Naive thymus-derived CD4-positive, alpha-beta T cell (primary cell): ENCODE measurements around the gene TMEM132C. TPM values are rescaled to one million over a fixed set of nuclear protein-coding genes. Genes with fewer than 3 reads are reported as not detected.

ENCODE experiments used
- ATAC-seq: fragments of 150-1000 bp; cut with Tn5 transposase; 2 replicates; pipeline ENCODE4 v1.10.0; 2021; ENCODE audit warnings: mild to moderate bottlenecking, moderate library complexity
- CTCF ChIA-PET: fragments of 350-600 bp; sonication (Branson Sonifier 250); formaldehyde crosslinking; loops from one replicate; lab custom pipeline; 2021; ENCODE audit warnings: antibody characterized with exemption; lab: Charles Lee
- POLR2A ChIA-PET: fragments of 350-600 bp; sonication (Branson Sonifier 250); formaldehyde crosslinking; loops from one replicate; lab custom pipeline; 2021; ENCODE audit warnings: antibody characterized with exemption, inconsistent platforms; lab: Charles Lee
- DNase-seq, 9 donors: peaks; one replicate each; pipeline versions ENCODE4 v3.0.0 to v3.0.0-alpha.2; 2020 to 2022; ENCODE audit warnings: mixed read lengths in 1 of 9
- H3K27ac ChIP-seq: one replicate; pipeline ENCODE4 v1.7.0; 2013; ENCODE audit warnings: mild to moderate bottlenecking, low read depth, low read length, moderate library complexity
- H3K27me3 ChIP-seq, 2 donors: one replicate each; pipeline ENCODE4 v1.7.0; 2013; ENCODE audit warnings: low read length in 2 of 2, mild to moderate bottlenecking in 2 of 2, moderate library complexity in 2 of 2; ENCODE audit not compliant: control insufficient read depth in 2 of 2, insufficient read depth in 2 of 2
- H3K36me3 ChIP-seq, 3 experiments: 1 replicate in 2 of 3; 2 replicates in 1 of 3; pipeline ENCODE4 v1.7.0; 2013; ENCODE audit warnings: low read length in 3 of 3, mild to moderate bottlenecking in 3 of 3, moderate library complexity in 1 of 3; ENCODE audit not compliant: insufficient read depth in 3 of 3, control insufficient read depth in 2 of 3
- H3K4me1 ChIP-seq, 2 donors: one replicate each; pipeline ENCODE4 v1.7.0; 2013; ENCODE audit warnings: low read length in 2 of 2, mild to moderate bottlenecking in 2 of 2, moderate library complexity in 1 of 2; ENCODE audit not compliant: control insufficient read depth in 2 of 2, insufficient read depth in 2 of 2
- H3K4me3 ChIP-seq: 2 replicates; pipeline ENCODE4 v1.7.0; 2013; ENCODE audit warnings: mild to moderate bottlenecking, low read length
- H3K9me3 ChIP-seq, 3 experiments: 1 replicate in 2 of 3; 2 replicates in 1 of 3; pipeline ENCODE4 v1.7.0; 2013; ENCODE audit warnings: low read length in 3 of 3; ENCODE audit not compliant: control insufficient read depth in 2 of 3
- H3K27ac Mint-ChIP-seq, 9 donors: one replicate each; pipeline ENCODE4 v1.8.0; 2020 to 2022; ENCODE audit warnings: mixed read lengths in 9 of 9, mild to moderate bottlenecking in 8 of 9, moderate library complexity in 5 of 9, inconsistent platforms in 2 of 9
- H3K27me3 Mint-ChIP-seq, 5 donors: one replicate each; pipeline ENCODE4 v1.8.0; 2021 to 2022; ENCODE audit warnings: mixed read lengths in 5 of 5, mild to moderate bottlenecking in 1 of 5
- H3K36me3 Mint-ChIP-seq, 5 donors: one replicate each; pipeline ENCODE4 v1.8.0; 2020 to 2022; ENCODE audit warnings: mixed read lengths in 5 of 5, mild to moderate bottlenecking in 3 of 5, inconsistent platforms in 1 of 5
- H3K4me1 Mint-ChIP-seq, 7 donors: one replicate each; pipeline ENCODE4 v1.8.0; 2020 to 2022; ENCODE audit warnings: mixed read lengths in 7 of 7, mild to moderate bottlenecking in 3 of 7, inconsistent platforms in 1 of 7
- H3K4me3 Mint-ChIP-seq, 10 donors: one replicate each; pipeline ENCODE4 v1.8.0; 2020 to 2022; ENCODE audit warnings: mild to moderate bottlenecking in 10 of 10, mixed read lengths in 10 of 10, moderate library complexity in 6 of 10, inconsistent platforms in 2 of 10
- H3K9me3 Mint-ChIP-seq, 11 donors: one replicate each; pipeline ENCODE4 v1.8.0; 2020 to 2022; ENCODE audit warnings: mixed read lengths in 11 of 11, mild to moderate bottlenecking in 4 of 11, inconsistent platforms in 1 of 11, moderate library complexity in 1 of 11
- intact Hi-C, 2 donors: fragments of 100-400 bp; cut with micrococcal nuclease; formaldehyde crosslinking; loops; one replicate each; pipeline ENCODE4 v1.15.1; 2023
- polyA plus RNA-seq, 2 donors: library from polyadenylated mRNA; unstranded; fragments of 300-500 nt; fragmentation: Illumina TruSeq; gene quantifications; one replicate each; pipeline ENCODE4 v1.2.3, GENCODE V29; 2021
- total RNA-seq, 6 experiments: library from RNA in 5 of 6; stranded (reverse) in 5 of 6; gene quantifications; 1 replicate in 5 of 6; 2 replicates in 1 of 6; pipeline ENCODE4 v1.2.3 and lab custom pipeline; 2021 to 2026

TMEM132C gene
- total and polyA plus RNA-seq, 7 experiments from 2014 or later: not detected

GRCh38 chr12:128672893-128673292 lies 405.9 kb downstream of the TMEM132C start:
- CTCF ChIA-PET: no interaction called here
- Histone ChIP-seq H3K9me3 (no peaks in the 10 kb centered on the region), H3K4me3 (no peak overlapping the region), H3K4me1 (no peaks in the 10 kb centered on the region), H3K27ac (no peak overlapping the region), H3K36me3 (no peaks in the 10 kb centered on the region), H3K27me3 (no peaks in the 10 kb centered on the region)
- Mint-ChIP-seq H3K9me3 (peaks cover 0 to 10% (median 3%) of the 10 kb centered on the region in 11 donors), H3K4me1 (peaks cover 0 to 2% (median 0%) of the 10 kb centered on the region in 7 donors), H3K27ac (no peak overlapping the region), H3K36me3 (no peaks in the 10 kb centered on the region), H3K4me3 (no peak overlapping the region), H3K27me3 (peaks cover 0 to 4% (median 0%) of the 10 kb centered on the region in 5 donors)
- POLR2A ChIA-PET: no interaction called here
- intact Hi-C loops: no loop called here
- ATAC-seq (no peak), DNase-seq (no peak)

- Histone ChIP-seq H3K9me3 (no peaks in the 10 kb centered on the region), H3K27me3 (no peaks in the 10 kb centered on the region), H3K4me1 (no peaks in the 10 kb centered on the region), H3K27ac (no peak overlapping the region), H3K36me3 (no peaks in the 10 kb centered on the region), H3K4me3 (no peak overlapping the region)
- ATAC-seq: no peak
- POLR2A ChIA-PET: no interaction called here
- peaks cover 0 to 5% (median 2%) of the 10 kb centered on the region in 11 donors for H3K9me3 Mint-ChIP-seq
- no peaks in the 10 kb centered on the region for H3K36me3 Mint-ChIP-seq
- H3K27ac Mint-ChIP-seq: no peak overlapping the region
- H3K27me3 Mint-ChIP-seq: peaks cover 0 to 4% (median 0%) of the 10 kb centered on the region in 5 donors
- intact Hi-C loops: no loop called here
- no peak for DNase-seq
- peaks cover 0 to 2% (median 0%) of the 10 kb centered on the region in 7 donors for H3K4me1 Mint-ChIP-seq
- no peak overlapping the region for H3K4me3 Mint-ChIP-seq
- CTCF ChIA-PET: no interaction called here
These were observed 408.6 kb downstream of the TMEM132C start for GRCh38 chr12:128675576-128675975.

- Mint-ChIP-seq H3K27ac (no peak overlapping the region), H3K27me3 (peaks cover 0 to 11% (median 0%) of the 10 kb centered on the region in 5 donors), H3K4me1 (peaks cover 0 to under 1% (median 0%) of the 10 kb centered on the region in 7 donors), H3K36me3 (no peaks in the 10 kb centered on the region), H3K4me3 (no peak overlapping the region), H3K9me3 (peaks cover 0 to 9% (median 3%) of the 10 kb centered on the region in 11 donors)
- H3K36me3 ChIP-seq: no peaks in the 10 kb centered on the region
- intact Hi-C loops: no loop called here
- H3K27ac ChIP-seq: no peak overlapping the region
- DNase-seq (no peak), ATAC-seq (no peak)
- no peaks in the 10 kb centered on the region for H3K4me1 ChIP-seq
- ChIA-PET CTCF (no interaction called here), POLR2A (no interaction called here)
- no peak overlapping the region for H3K4me3 ChIP-seq
- H3K9me3 ChIP-seq: no peaks in the 10 kb centered on the region
- H3K27me3 ChIP-seq: no peaks in the 10 kb centered on the region
These were observed 413.6 kb downstream of the TMEM132C start for GRCh38 chr12:128680555-128680954.

GRCh38 chr12:128682548-128683275 lies 415.7 kb downstream of the TMEM132C start:
- intact Hi-C loops: no loop called here
- peaks cover 0 to 14% (median 4%) of the 10 kb centered on the region in 11 donors for H3K9me3 Mint-ChIP-seq
- ATAC-seq (no peak), DNase-seq (no peak)
- no peak overlapping the region for H3K4me3 Mint-ChIP-seq
- peaks cover 0 to 3% (median 0%) of the 10 kb centered on the region in 5 donors for H3K36me3 Mint-ChIP-seq
- no peak overlapping the region for H3K27ac Mint-ChIP-seq
- no peaks in the 10 kb centered on the region for H3K27me3 ChIP-seq
- ChIA-PET POLR2A (no interaction called here), CTCF (no interaction called here)
- H3K27ac ChIP-seq: no peak overlapping the region
- no peaks in the 10 kb centered on the region for H3K36me3 ChIP-seq
- no peaks in the 10 kb centered on the region for H3K4me1 ChIP-seq
- H3K4me1 Mint-ChIP-seq: no peaks in the 10 kb centered on the region
- H3K9me3 ChIP-seq: no peaks in the 10 kb centered on the region
- H3K27me3 Mint-ChIP-seq: peaks cover 0 to 11% (median 0%) of the 10 kb centered on the region in 5 donors
- H3K4me3 ChIP-seq: no peak overlapping the region

GRCh38 chr12:128684352-128684751 lies 417.4 kb downstream of the TMEM132C start:
- CTCF ChIA-PET: no interaction called here
- Mint-ChIP-seq H3K9me3 (peaks cover 0 to 14% (median 4%) of the 10 kb centered on the region in 11 donors), H3K27me3 (peaks cover 0 to 11% (median 0%) of the 10 kb centered on the region in 5 donors), H3K4me3 (no peak overlapping the region), H3K4me1 (no peaks in the 10 kb centered on the region), H3K36me3 (peaks cover 0 to 3% (median 0%) of the 10 kb centered on the region in 5 donors), H3K27ac (no peak overlapping the region)
- POLR2A ChIA-PET: no interaction called here
- Histone ChIP-seq H3K27me3 (no peaks in the 10 kb centered on the region), H3K4me1 (no peaks in the 10 kb centered on the region), H3K36me3 (no peaks in the 10 kb centered on the region), H3K27ac (no peak overlapping the region), H3K4me3 (no peak overlapping the region), H3K9me3 (no peaks in the 10 kb centered on the region)
- DNase-seq (no peak), ATAC-seq (no peak)
- intact Hi-C loops: no loop called here

GRCh38 chr12:128685903-128686475 lies 419.0 kb downstream of the TMEM132C start:
- H3K27me3 ChIP-seq: no peaks in the 10 kb centered on the region
- Mint-ChIP-seq H3K27me3 (peaks cover 0 to 11% (median 0%) of the 10 kb centered on the region in 5 donors), H3K27ac (no peak overlapping the region), H3K9me3 (peaks cover 0 to 12% (median 3%) of the 10 kb centered on the region in 11 donors), H3K4me3 (no peak overlapping the region), H3K4me1 (no peaks in the 10 kb centered on the region), H3K36me3 (peaks cover 0 to 3% (median 0%) of the 10 kb centered on the region in 5 donors)
- no peaks in the 10 kb centered on the region for H3K4me1 ChIP-seq
- H3K9me3 ChIP-seq: no peaks in the 10 kb centered on the region
- POLR2A ChIA-PET: no interaction called here
- DNase-seq (no peak), ATAC-seq (no peak)
- H3K36me3 ChIP-seq: no peaks in the 10 kb centered on the region
- intact Hi-C loops: no loop called here
- H3K27ac ChIP-seq: no peak overlapping the region
- no peak overlapping the region for H3K4me3 ChIP-seq
- CTCF ChIA-PET: no interaction called here
